TTC549 (cell line): ENCODE results near the gene PFDN4.
"Not testable (repeated sequence)": the region's sequence is repeated elsewhere in the genome, so short reads cannot be mapped to it uniquely, and the experiment has no call there.

Experiments
- FAIRE-seq: peaks from 2 replicates; lab custom pipeline; 2012; peaks lifted over from hg19 to GRCh38; lab: Jason Lieb, UNC

Gene PFDN4

GRCh38 chr20:54224642-54225041, 16.8 kb downstream of the PFDN4 start:
- not testable (repeated sequence) for FAIRE-seq

- no peak for FAIRE-seq
Observed at GRCh38 chr20:54227241-54227640, 19.4 kb downstream of the PFDN4 start.

- no peak for FAIRE-seq
Observed at GRCh38 chr20:54227751-54228150, 19.9 kb downstream of the PFDN4 start.

- FAIRE-seq = no peak
Observed at GRCh38 chr20:54228841-54229240, 21.0 kb downstream of the PFDN4 start.

GRCh38 chr20:54229566-54230160, 21.8 kb downstream of the PFDN4 start:
- FAIRE-seq = no peak

GRCh38 chr20:54231036-54231435, 23.1 kb downstream of the PFDN4 start:
- FAIRE-seq = no peak

- FAIRE-seq = no peak
Observed at GRCh38 chr20:54234991-54235390, 27.1 kb downstream of the PFDN4 start.

GRCh38 chr20:54237116-54237943, 29.4 kb downstream of the PFDN4 start:
- FAIRE-seq = no peak

- no peak for FAIRE-seq
Observed at GRCh38 chr20:54244113-54244512, 36.2 kb downstream of the PFDN4 start.

GRCh38 chr20:54248705-54249104, 40.8 kb downstream of the PFDN4 start:
- FAIRE-seq = not testable (repeated sequence)

GRCh38 chr20:54250691-54251090, 42.8 kb downstream of the PFDN4 start:
- no peak for FAIRE-seq

GRCh38 chr20:54251096-54251495, 43.2 kb downstream of the PFDN4 start:
- no peak for FAIRE-seq

GRCh38 chr20:54254596-54254995, 46.7 kb downstream of the PFDN4 start:
- FAIRE-seq = no peak

- FAIRE-seq = no peak
Observed at GRCh38 chr20:54255157-54255556, 47.3 kb downstream of the PFDN4 start.

- no peak for FAIRE-seq
Observed at GRCh38 chr20:54256202-54256601, 48.3 kb downstream of the PFDN4 start.

GRCh38 chr20:54257071-54257816, 49.4 kb downstream of the PFDN4 start:
- FAIRE-seq = no peak

- FAIRE-seq = peak; percentile 15
Observed at GRCh38 chr20:54260116-54260515, 52.2 kb downstream of the PFDN4 start.

- FAIRE-seq = no peak
Observed at GRCh38 chr20:54262671-54263070, 54.8 kb downstream of the PFDN4 start.

- no peak for FAIRE-seq
Observed at GRCh38 chr20:54263116-54263690, 55.3 kb downstream of the PFDN4 start.

GRCh38 chr20:54265791-54266190, 57.9 kb downstream of the PFDN4 start:
- not testable (repeated sequence) for FAIRE-seq

- no peak for FAIRE-seq
Observed at GRCh38 chr20:54266844-54267243, 59.0 kb downstream of the PFDN4 start.

- no peak for FAIRE-seq
Observed at GRCh38 chr20:54267483-54268003, 59.7 kb downstream of the PFDN4 start.

- no peak for FAIRE-seq
Observed at GRCh38 chr20:54268941-54269340, 61.1 kb downstream of the PFDN4 start.
